SK-N-SH (cell line): Measurements from ENCODE around the gene EIF2B5. TPM values are rescaled to one million over a fixed set of nuclear protein-coding genes. Genes with fewer than 3 reads are reported as not detected.
A peak's percentile ranks its signal among the peaks of the same experiment; 100 is the strongest.
"Not testable (repeated sequence)": the region's sequence is repeated elsewhere in the genome, so short reads cannot be mapped to it uniquely, and the experiment has no call there.

Experiments
- CTCF ChIA-PET: fragments of 300-600, 350-600 bp; formaldehyde crosslinking; extraction: SDS; loops from one replicate; lab custom pipeline; 2021; lab: Yijun Ruan, JAX
- POLR2A ChIA-PET: fragments of 350-600 bp; sonication (Branson Sonifier 250); formaldehyde crosslinking; extraction: SDS; loops from one replicate; lab custom pipeline; 2020; ENCODE audit warnings: antibody characterized with exemption, inconsistent platforms; lab: Yijun Ruan, JAX
- DNase-seq: peaks from one replicate; pipeline ENCODE4 v3.0.0; 2012
- H2AFZ ChIP-seq: fragments of 200-600 bp; sonication (generic); 2 replicates; pipeline ENCODE4 v1.8.1; 2016; ENCODE audit warnings: antibody characterized with exemption, mild to moderate bottlenecking, low read depth
- H3F3A ChIP-seq: fragments of 200-600 bp; sonication (generic); replicated peaks from 2 replicates; pipeline ENCODE3; 2016; ENCODE audit warnings: antibody characterized with exemption, mild to moderate bottlenecking; ENCODE audit not compliant: insufficient read depth
- H3K27ac ChIP-seq, 2 experiments: fragments of 200-500 bp in 1 of 2; fragments of 200-600 bp in 1 of 2; sonication (Bioruptor generic) in 1 of 2; sonication (generic), shearing (Covaris generic) in 1 of 2; 2 replicates each; pipeline versions ENCODE4 v1.5.1 to v1.6.1; 2014 to 2016; ENCODE audit warnings: low read depth in 2 of 2, inconsistent platforms in 1 of 2, low read length in 1 of 2, mild to moderate bottlenecking in 1 of 2, mixed read lengths in 1 of 2
- H3K27me3 ChIP-seq: fragments of 200-600 bp; sonication (generic), shearing (Covaris generic); 2 replicates; pipeline ENCODE4 v1.6.1; 2016; ENCODE audit warnings: mixed run types; ENCODE audit not compliant: insufficient read depth
- H3K36me3 ChIP-seq, 2 experiments: fragments of 200-500 bp in 1 of 2; fragments of 200-600 bp in 1 of 2; sonication (Bioruptor generic) in 1 of 2; sonication (generic) in 1 of 2; replicated peaks in 1 of 2; 2 replicates each; pipeline versions ENCODE3 to v1.5.1; 2014 to 2016; ENCODE audit warnings: low read length in 1 of 2, mild to moderate bottlenecking in 1 of 2; ENCODE audit not compliant: insufficient read depth in 2 of 2, control insufficient read depth in 1 of 2
- H3K4me1 ChIP-seq, 2 experiments: fragments of 200-500 bp in 1 of 2; fragments of 200-600 bp in 1 of 2; sonication (Bioruptor generic) in 1 of 2; sonication (generic), shearing (Covaris generic) in 1 of 2; 2 replicates each; pipeline versions ENCODE4 v1.5.1 to v1.6.1; 2014 to 2016; ENCODE audit warnings: low read depth in 1 of 2, low read length in 1 of 2, mixed run types in 1 of 2; ENCODE audit not compliant: insufficient read depth in 2 of 2, control insufficient read depth in 1 of 2
- H3K4me2 ChIP-seq: fragments of 200-600 bp; sonication (generic), shearing (Covaris generic); 2 replicates; pipeline ENCODE4 v1.6.1; 2017; ENCODE audit warnings: mixed run types
- H3K4me3 ChIP-seq, 2 experiments: fragments of 200-500 bp in 1 of 2; fragments of 200-600 bp in 1 of 2; sonication (Bioruptor generic) in 1 of 2; sonication (generic), shearing (Covaris generic) in 1 of 2; 2 replicates each; pipeline versions ENCODE4 v1.5.1 to v1.8.1; 2014 to 2016; ENCODE audit warnings: low read depth in 2 of 2, inconsistent platforms in 1 of 2, low read length in 1 of 2, mild to moderate bottlenecking in 1 of 2, mixed read lengths in 1 of 2, moderate library complexity in 1 of 2
- H3K79me2 ChIP-seq: fragments of 200-600 bp; sonication (generic); 2 replicates; pipeline ENCODE4 v1.8.1; 2017; ENCODE audit warnings: mild to moderate bottlenecking; ENCODE audit not compliant: insufficient read depth
- H3K9ac ChIP-seq: fragments of 200-600 bp; sonication (generic); 2 replicates; pipeline ENCODE4 v1.6.1; 2017; ENCODE audit warnings: mixed run types
- H3K9me2 ChIP-seq: fragments of 200-600 bp; sonication (generic); 2 replicates; pipeline ENCODE4 v1.6.1; 2017; ENCODE audit warnings: mixed run types
- H3K9me3 ChIP-seq: fragments of 200-600 bp; sonication (generic); 2 replicates; pipeline ENCODE4 v1.6.1; 2017; ENCODE audit warnings: mixed run types, mild to moderate bottlenecking, moderate library complexity
- H4K20me1 ChIP-seq: fragments of 200-600 bp; sonication (generic); 2 replicates; pipeline ENCODE4 v1.6.1; 2017; ENCODE audit warnings: mild to moderate bottlenecking, mixed run types; ENCODE audit not compliant: insufficient read depth
- JUND ChIP-seq: IDR thresholded peaks from 2 replicates; pipeline ENCODE4 v1.4.0; 2012
- RAD21 ChIP-seq: IDR thresholded peaks from 2 replicates; pipeline ENCODE4 v1.6.1; 2012; ENCODE audit warnings: mild to moderate bottlenecking, low read length
- RCOR1 ChIP-seq: fragments of 150-350 bp; IDR thresholded peaks from 2 replicates; pipeline ENCODE4 v1.6.1; 2017; ENCODE audit warnings: antibody characterized with exemption, low read length
- RXRA ChIP-seq: IDR thresholded peaks from 2 replicates; pipeline ENCODE4 v1.4.0; 2012; ENCODE audit warnings: low read depth, mild to moderate bottlenecking, borderline replicate concordance
- SMC3 ChIP-seq: IDR thresholded peaks from 2 replicates; pipeline ENCODE4 v1.6.1; 2012; ENCODE audit warnings: low read depth, low read length, improper control_type of control experiment
- WGBS: methylation state at CpG from one replicate; pipeline ENCODE4 v1.1.6; 2017; ENCODE audit warnings: low lambda C conversion rate; 5-methylcytosine and 5-hydroxymethylcytosine counted together
- polyA plus RNA-seq, 3 experiments: library from polyadenylated mRNA; depleted of rRNA; stranded (reverse); fragments of >200 nt; gene quantifications; 2 replicates each; pipeline ENCODE4 v1.2.3, GENCODE V29; 2012
- TF ChIP-seq, protein P1 (sequence below): fragments of 150-350 bp; IDR thresholded peaks from 2 replicates; pipeline ENCODE4 v1.6.1; 2017; ENCODE audit warnings: antibody characterized with exemption, low read length, low read depth, borderline replicate concordance

Gene EIF2B5
- polyA plus RNA-seq, 1 of the 3 experiments (the other 2 are of a cell fraction) = 46.8 TPM

DNA sequence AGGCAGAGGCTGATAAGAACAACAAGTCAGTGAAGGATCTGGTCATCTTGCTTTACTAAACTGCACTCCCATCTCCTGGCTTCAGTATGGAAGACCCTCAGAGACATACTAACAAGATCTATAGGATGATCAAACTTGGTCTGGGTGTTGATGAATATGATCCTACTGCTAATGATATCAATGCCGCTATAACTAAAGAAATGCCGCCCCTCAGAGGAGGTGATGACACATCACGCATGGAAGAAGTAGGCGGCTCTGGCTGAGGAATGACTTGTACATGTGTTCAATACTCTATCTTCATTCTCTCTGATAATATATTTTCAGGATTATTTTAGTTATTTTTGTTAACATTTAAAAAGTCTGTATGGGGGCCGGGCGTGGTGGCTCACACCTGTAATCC lies 17.5 kb upstream of the EIF2B5 start:
- Histone ChIP-seq H3K9ac (no peak overlapping the region), H4K20me1 (no peaks in the 10 kb centered on the region), H3K27me3 (0 out of 2 replicates have a peak, but pooled peaks cover 6% of the 10 kb centered on the region), H3K9me2 (no peaks in the 10 kb centered on the region), H3K4me3 (no peak overlapping the region), H3K4me2 (no peak overlapping the region), H3F3A (no peaks in the 10 kb centered on the region), H3K79me2 (no peaks in the 10 kb centered on the region), H2AFZ (no peak overlapping the region), H3K36me3 (no peaks in the 10 kb centered on the region), H3K27ac (no peak overlapping the region), H3K4me1 (no peaks in the 10 kb centered on the region), H3K9me3 (no peaks in the 10 kb centered on the region)
- CTCF ChIA-PET = interaction anchor here (0.7 kb wide), 1 partner anchor 100 kb away, joined by 3 read pairs; the partner anchor contains the start of gene ABCC5
- 76% methylated on average over 6 of the region's 6 CpGs for WGBS
- POLR2A ChIA-PET = no interaction called here
- TF ChIP-seq RCOR1 = no peak
- TF ChIP-seq RXRA = no peak
- TF ChIP-seq SMC3 = no peak
- TF ChIP-seq, protein P1, sequence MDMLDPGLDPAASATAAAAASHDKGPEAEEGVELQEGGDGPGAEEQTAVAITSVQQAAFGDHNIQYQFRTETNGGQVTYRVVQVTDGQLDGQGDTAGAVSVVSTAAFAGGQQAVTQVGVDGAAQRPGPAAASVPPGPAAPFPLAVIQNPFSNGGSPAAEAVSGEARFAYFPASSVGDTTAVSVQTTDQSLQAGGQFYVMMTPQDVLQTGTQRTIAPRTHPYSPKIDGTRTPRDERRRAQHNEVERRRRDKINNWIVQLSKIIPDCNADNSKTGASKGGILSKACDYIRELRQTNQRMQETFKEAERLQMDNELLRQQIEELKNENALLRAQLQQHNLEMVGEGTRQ = no peak
- TF ChIP-seq RAD21 = peak; percentile 35
- no peak for DNase-seq

GRCh38 chr3:184121031-184121430 lies 14.1 kb upstream of the EIF2B5 start:
- H3K27ac ChIP-seq, H3K4me3 ChIP-seq, DNase-seq, H3K4me2 ChIP-seq, H3K79me2 ChIP-seq, H3K4me1 ChIP-seq, H2AFZ ChIP-seq, H3K9me2 ChIP-seq, H3F3A ChIP-seq, H4K20me1 ChIP-seq, H3K27me3 ChIP-seq, H3K9me3 ChIP-seq, POLR2A ChIA-PET, CTCF ChIA-PET, H3K36me3 ChIP-seq, H3K9ac ChIP-seq: not testable (repeated sequence)
- 94% methylated on average over 8 of the region's 8 CpGs for WGBS

GRCh38 chr3:184126006-184126405 lies 9.2 kb upstream of the EIF2B5 start:
- CTCF ChIA-PET = no interaction called here
- DNase-seq = no peak
- H2AFZ ChIP-seq = no peak overlapping the region

More at GRCh38 chr3:184126006-184126405, 9.2 kb upstream of the EIF2B5 start:
- POLR2A ChIA-PET = no interaction called here
- Histone ChIP-seq H3K27ac (no peak overlapping the region; a peak in 1 of 4 replicates), H3K27me3 (no peaks in the 10 kb centered on the region), H3F3A (no peaks in the 10 kb centered on the region), H3K4me2 (0 out of 2 replicates have a peak overlapping the region, but pooled peaks have one; percentile 33), H3K9ac (no peak overlapping the region), H3K9me3 (no peaks in the 10 kb centered on the region), H3K4me3 (no peak overlapping the region), H4K20me1 (no peaks in the 10 kb centered on the region), H3K9me2 (no peaks in the 10 kb centered on the region), H3K4me1 (no peaks in the 10 kb centered on the region), H3K36me3 (no peaks in the 10 kb centered on the region), H3K79me2 (no peaks in the 10 kb centered on the region)
- TF ChIP-seq JUND (no peak), RXRA (no peak)
- WGBS = 73% methylated on average over 3 of the region's 3 CpGs
